GM12892 (cell line): ENCODE results near the gene RSPRY1.

Experiments used
- POLR2A ChIP-seq: IDR thresholded peaks from 2 replicates; pipeline ENCODE4 v1.6.1; 2011; ENCODE audit warnings: low read depth, low read length, control low read depth
- POLR2AphosphoS5 ChIP-seq: IDR thresholded peaks from 2 replicates; pipeline ENCODE4 v1.6.1; 2011; ENCODE audit warnings: low read depth, low read length, control low read depth
- TAF1 ChIP-seq: IDR thresholded peaks from 2 replicates; pipeline ENCODE4 v1.6.1; 2011; ENCODE audit warnings: low read depth, mild to moderate bottlenecking, control low read depth, low read length, borderline replicate concordance

DNA sequence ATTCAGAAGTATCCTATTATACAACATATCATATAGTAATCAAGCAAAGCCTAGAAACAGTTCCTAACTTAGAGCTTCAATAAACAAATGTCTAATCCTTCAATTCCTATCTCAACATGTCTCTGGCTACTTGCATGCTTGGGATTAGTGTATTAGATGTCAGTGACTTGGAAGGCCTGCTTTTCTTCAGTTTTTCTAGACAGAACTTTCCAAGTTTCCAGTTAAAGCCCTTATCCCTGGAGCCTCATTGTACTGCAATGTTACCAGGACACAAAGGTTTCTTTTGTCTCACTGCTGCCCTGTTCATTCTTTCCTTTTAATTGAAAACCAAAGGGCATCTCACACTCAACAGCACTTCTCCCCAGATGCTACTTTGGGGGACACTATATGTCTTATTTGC lies 16.8 kb upstream of the RSPRY1 start:
- TF ChIP-seq POLR2A (no peak), TAF1 (no peak), POLR2AphosphoS5 (no peak)
